ENCODE results near the gene CDH4. TPM values are rescaled to one million over a fixed set of nuclear protein-coding genes. Genes with fewer than 3 reads are reported as not detected.

Gene CDH4
- total and polyA plus RNA-seq, 9 donors, result 0.12 to 4.4 (median 0.36) TPM

- Histone ChIP-seq H3K27ac (no peak overlapping the region), H3K4me1 (ENCODE audit: insufficient read depth) (no peaks in the 10 kb centered on the region), H3K9me3 (no peaks in the 10 kb centered on the region), H3K36me3 (no peaks in the 10 kb centered on the region), H3K4me3 (no peak overlapping the region), H3K27me3 (no peaks in the 10 kb centered on the region)
- no peak for DNase-seq
- no peak for TF ChIP-seq CTCF (IDR thresholded peaks at IDR 0.05)
- no peak for TF ChIP-seq POLR2A (IDR thresholded peaks at IDR 0.05)
- 82 to 86% (median 85%) methylated on average over 27 of the region's 27 CpGs for WGBS, 3 donors
- intact Hi-C loops (cut with DNase I), result no loop called here
These were observed 568.1 kb downstream of the CDH4 start for GRCh38 chr20:61819921-61820825.

GRCh38 chr20:61821735-61822134, 569.7 kb downstream of the CDH4 start:
- Histone ChIP-seq H3K36me3 (no peaks in the 10 kb centered on the region), H3K27me3 (no peaks in the 10 kb centered on the region), H3K27ac (no peak overlapping the region), H3K4me1 (ENCODE audit: insufficient read depth) (no peaks in the 10 kb centered on the region), H3K4me3 (no peak overlapping the region), H3K9me3 (no peaks in the 10 kb centered on the region)
- no peak for DNase-seq
- no peak for TF ChIP-seq EP300 (IDR thresholded peaks at IDR 0.05)
- no peak for TF ChIP-seq POLR2A (IDR thresholded peaks at IDR 0.05)
- no peak for TF ChIP-seq CTCF (IDR thresholded peaks at IDR 0.05)
- WGBS, 3 donors, result 75 to 77% (median 76%) methylated on average over 5 of the region's 5 CpGs
- intact Hi-C loops (cut with DNase I), result no loop called here

- Histone ChIP-seq H3K36me3 (no peaks in the 10 kb centered on the region), H3K27ac (no peak overlapping the region), H3K4me3 (no peak overlapping the region), H3K27me3 (no peaks in the 10 kb centered on the region), H3K4me1 (ENCODE audit: insufficient read depth) (no peaks in the 10 kb centered on the region), H3K9me3 (no peaks in the 10 kb centered on the region)
- TF ChIP-seq POLR2A (IDR thresholded peaks at IDR 0.05) (no peak), EP300 (IDR thresholded peaks at IDR 0.05) (no peak), CTCF (IDR thresholded peaks at IDR 0.05) (no peak)
- DNase-seq, result no peak
- intact Hi-C loops (cut with DNase I), result no loop called here
- WGBS, 3 donors, result 89 to 95% (median 92%) methylated on average over 12 of the region's 12 CpGs
These were observed 570.3 kb downstream of the CDH4 start for GRCh38 chr20:61822396-61822795.

GRCh38 chr20:61823242-61823641, 571.2 kb downstream of the CDH4 start:
- Histone ChIP-seq H3K36me3 (no peaks in the 10 kb centered on the region), H3K27me3 (no peaks in the 10 kb centered on the region), H3K4me1 (ENCODE audit: insufficient read depth) (no peaks in the 10 kb centered on the region), H3K27ac (no peak overlapping the region), H3K9me3 (no peaks in the 10 kb centered on the region), H3K4me3 (no peak overlapping the region)
- no peak for DNase-seq
- TF ChIP-seq POLR2A (IDR thresholded peaks at IDR 0.05), result no peak
- TF ChIP-seq EP300 (IDR thresholded peaks at IDR 0.05), result no peak
- no peak for TF ChIP-seq CTCF (IDR thresholded peaks at IDR 0.05)
- intact Hi-C loops (cut with DNase I), result no loop called here
- WGBS, 3 donors, result 78 to 95% (median 89%) methylated on average over 2 of the region's 2 CpGs

Measured in ovary (tissue), 9 donors.